NT2/D1 (cell line): ENCODE measurements around the gene DNAJC16.
"Not testable (repeated sequence)": the region's sequence is repeated elsewhere in the genome, so short reads cannot be mapped to it uniquely, and the experiment has no call there.

ENCODE experiments used
- DNase-seq: peaks from one replicate; pipeline ENCODE4 v3.0.0-alpha.2; 2011; ENCODE audit warnings: low read depth, low spot score
- H3K27me3 ChIP-seq: 2 replicates; pipeline ENCODE4 v1.6.0; 2011; ENCODE audit warnings: mild to moderate bottlenecking; ENCODE audit not compliant: insufficient read length, insufficient read depth
- H3K36me3 ChIP-seq: 2 replicates; pipeline ENCODE4 v1.6.1; 2011; ENCODE audit warnings: mild to moderate bottlenecking, low read length, mixed read lengths; ENCODE audit not compliant: insufficient read depth, insufficient read length
- H3K4me1 ChIP-seq: 2 replicates; pipeline ENCODE4 v1.5.1; 2011; ENCODE audit not compliant: insufficient read depth, insufficient read length
- H3K4me3 ChIP-seq: 2 replicates; pipeline ENCODE4 v1.5.1; 2011; ENCODE audit warnings: low read depth; ENCODE audit not compliant: insufficient read length
- H3K9ac ChIP-seq: 2 replicates; pipeline ENCODE4 v1.6.0; 2011; ENCODE audit warnings: low read depth; ENCODE audit not compliant: insufficient read length
- H3K9me3 ChIP-seq: 2 replicates; pipeline ENCODE4 v1.5.1; 2011; ENCODE audit warnings: mild to moderate bottlenecking, low read length; ENCODE audit not compliant: insufficient read depth
- SUZ12 ChIP-seq: IDR thresholded peaks from 2 replicates; pipeline ENCODE4 v1.6.1; 2011; ENCODE audit not compliant: insufficient read length, insufficient read depth; ENCODE audit errors: extremely low read depth
- YY1 ChIP-seq: IDR thresholded peaks from 2 replicates; pipeline ENCODE4 v1.6.1; 2011; ENCODE audit not compliant: insufficient read length, insufficient read depth
- ZNF274 ChIP-seq: IDR thresholded peaks from 2 replicates; pipeline ENCODE4 v1.6.1; 2011; ENCODE audit warnings: mild to moderate bottlenecking, low read depth, low read length

The DNAJC16 gene

DNA sequence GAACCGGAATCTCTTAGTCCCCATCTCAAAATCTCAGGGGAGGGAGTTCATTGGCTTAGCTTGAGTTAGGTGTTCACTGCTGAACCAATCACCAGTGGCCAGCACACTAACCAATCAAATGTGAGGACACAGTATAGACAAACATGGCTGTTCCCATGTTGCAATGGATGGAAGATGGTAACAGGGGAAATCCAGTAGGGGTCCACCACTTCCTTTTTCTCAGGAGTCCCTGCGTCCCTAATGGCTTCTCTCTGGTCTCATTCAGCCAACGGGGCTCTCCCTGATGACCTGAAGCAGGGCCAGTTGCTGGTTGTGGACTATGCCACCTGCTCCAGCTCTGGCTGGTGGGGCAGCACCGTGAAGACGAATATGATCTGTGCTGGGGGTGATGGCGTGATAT is 41.0 kb upstream of the DNAJC16 start:
- no peak for DNase-seq
- Histone ChIP-seq H3K27me3 (no peaks in the 10 kb centered on the region), H3K36me3 (no peaks in the 10 kb centered on the region), H3K9me3 (no peaks in the 10 kb centered on the region), H3K4me3 (no peak overlapping the region), H3K4me1 (no peaks in the 10 kb centered on the region), H3K9ac (no peak overlapping the region)
- TF ChIP-seq ZNF274 = no peak
- TF ChIP-seq YY1 = no peak
- TF ChIP-seq SUZ12 = no peak

DNA sequence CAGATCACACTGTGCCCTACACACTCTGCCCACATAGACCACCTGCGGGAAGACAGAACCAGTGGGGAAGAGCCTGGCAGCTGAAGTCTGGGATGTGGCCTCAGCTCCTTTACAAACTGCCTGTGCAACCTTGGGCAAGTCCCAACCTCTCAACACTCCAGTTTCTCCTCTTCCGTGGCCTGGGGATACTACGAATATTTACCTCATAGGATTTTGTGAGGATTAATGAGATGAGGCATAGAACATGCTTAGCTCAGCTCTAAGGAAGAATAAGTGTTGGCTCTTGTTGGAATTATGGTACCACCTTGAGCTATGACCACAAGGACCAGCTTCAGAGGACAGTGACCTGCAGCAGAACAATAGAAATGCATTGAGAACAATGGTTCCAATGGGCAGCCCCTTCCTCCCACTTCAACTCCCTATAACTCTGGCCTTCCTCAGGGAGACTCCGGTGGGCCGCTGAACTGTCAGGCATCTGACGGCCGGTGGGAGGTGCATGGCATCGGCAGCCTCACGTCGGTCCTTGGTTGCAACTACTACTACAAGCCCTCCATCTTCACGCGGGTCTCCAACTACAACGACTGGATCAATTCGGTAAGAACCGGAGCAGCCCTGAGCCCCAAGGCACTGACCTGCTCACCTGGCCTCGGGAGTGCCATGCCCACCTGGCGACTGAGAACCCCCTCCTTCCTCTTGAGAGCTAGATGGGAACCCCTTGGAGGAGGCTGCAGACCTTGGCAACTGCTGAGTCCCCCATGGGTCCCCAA is 39.6 kb upstream of the DNAJC16 start:
- H3K27me3 ChIP-seq, H3K4me3 ChIP-seq, H3K9me3 ChIP-seq, H3K4me1 ChIP-seq, H3K9ac ChIP-seq, DNase-seq, H3K36me3 ChIP-seq: not testable (repeated sequence)

DNA sequence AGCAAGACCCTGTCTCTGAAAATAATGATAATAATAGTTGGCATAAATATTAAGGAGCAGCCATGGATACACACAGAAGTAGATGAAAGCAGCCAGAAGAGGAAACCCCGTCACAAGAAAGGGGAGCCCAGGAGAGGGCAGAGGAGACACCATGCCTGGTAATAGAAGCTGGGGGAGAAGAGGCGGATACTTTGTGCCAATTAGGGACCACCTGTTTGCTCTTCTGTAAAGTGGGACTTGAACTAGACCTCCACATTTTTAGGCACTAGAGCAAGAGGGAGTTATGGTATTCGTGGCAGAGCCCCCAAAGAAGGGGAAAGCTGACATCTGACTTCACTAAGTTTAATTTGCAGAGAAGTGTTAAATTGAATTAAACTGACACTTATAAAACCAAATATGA is 38.3 kb upstream of the DNAJC16 start:
- Histone ChIP-seq H3K4me1 (no peaks in the 10 kb centered on the region), H3K36me3 (peaks cover 4% of the 10 kb centered on the region), H3K9me3 (no peaks in the 10 kb centered on the region), H3K4me3 (no peak overlapping the region), H3K27me3 (no peaks in the 10 kb centered on the region), H3K9ac (no peak overlapping the region)
- TF ChIP-seq SUZ12 (no peak), ZNF274 (no peak), YY1 (no peak)
- no peak for DNase-seq

DNA sequence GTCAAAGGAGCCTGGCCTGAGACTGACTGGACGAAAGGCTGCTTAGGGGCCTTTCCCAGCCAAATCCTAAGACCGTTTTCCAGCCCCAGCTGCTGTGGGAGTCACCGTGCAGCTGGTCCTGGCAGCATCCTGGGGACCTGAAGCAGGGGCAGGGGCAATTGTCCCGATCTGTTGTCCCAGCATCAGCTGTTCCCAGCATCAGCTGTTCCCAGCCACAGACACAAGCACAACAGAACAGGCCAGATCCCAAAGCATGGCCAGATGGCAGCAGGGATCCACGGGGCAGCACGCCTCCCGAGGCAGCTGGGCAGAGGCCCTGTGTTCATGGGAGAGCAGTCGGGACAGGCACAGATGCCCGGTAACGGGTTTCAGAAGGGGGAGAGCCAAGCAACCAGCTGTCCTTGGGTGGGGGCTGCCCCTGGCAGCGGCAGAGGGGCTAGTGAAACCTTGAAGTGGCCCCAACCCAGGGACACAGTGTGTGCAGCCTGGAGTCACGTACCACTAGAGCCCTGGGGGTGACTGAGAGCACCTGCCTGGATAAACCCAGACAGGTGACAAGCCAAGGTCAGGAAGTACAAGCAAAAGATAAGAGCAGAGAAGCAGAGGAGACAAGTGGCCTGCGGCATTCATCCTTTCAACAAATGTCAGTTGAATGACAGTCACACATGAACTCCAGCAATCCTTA is 37.5 kb upstream of the DNAJC16 start:
- no peak overlapping the region for H3K4me3 ChIP-seq

DNA sequence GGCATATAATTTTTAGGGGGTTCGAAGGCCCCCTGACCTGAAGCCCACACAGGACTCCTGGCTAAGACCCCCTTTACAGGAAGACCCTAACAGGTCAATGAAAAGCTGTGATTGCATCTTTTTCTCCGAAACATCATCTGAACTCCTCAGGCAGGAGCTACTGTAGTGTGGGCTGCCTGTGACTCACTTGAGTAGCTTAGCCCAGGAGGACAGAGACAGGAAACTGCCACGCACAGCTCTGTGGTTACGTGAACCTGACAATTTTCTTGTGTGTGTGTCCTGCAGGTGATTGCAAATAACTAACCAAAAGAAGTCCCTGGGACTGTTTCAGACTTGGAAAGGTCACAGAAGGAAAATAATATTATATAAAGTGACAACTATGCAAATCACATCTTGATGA is 35.6 kb upstream of the DNAJC16 start:
- DNase-seq, H3K9ac ChIP-seq, H3K9me3 ChIP-seq, H3K4me3 ChIP-seq, H3K27me3 ChIP-seq, H3K36me3 ChIP-seq, H3K4me1 ChIP-seq: not testable (repeated sequence)

More for the DNA sequence above, 37.5 kb upstream of the DNAJC16 start:
- no peaks in the 10 kb centered on the region for H3K4me1 ChIP-seq
- H3K27me3 ChIP-seq = no peaks in the 10 kb centered on the region
- peaks cover 4% of the 10 kb centered on the region for H3K36me3 ChIP-seq
- no peak for DNase-seq
- no peaks in the 10 kb centered on the region for H3K9me3 ChIP-seq
- H3K9ac ChIP-seq = no peak overlapping the region
- TF ChIP-seq SUZ12 (no peak), ZNF274 (no peak), YY1 (no peak)

DNA sequence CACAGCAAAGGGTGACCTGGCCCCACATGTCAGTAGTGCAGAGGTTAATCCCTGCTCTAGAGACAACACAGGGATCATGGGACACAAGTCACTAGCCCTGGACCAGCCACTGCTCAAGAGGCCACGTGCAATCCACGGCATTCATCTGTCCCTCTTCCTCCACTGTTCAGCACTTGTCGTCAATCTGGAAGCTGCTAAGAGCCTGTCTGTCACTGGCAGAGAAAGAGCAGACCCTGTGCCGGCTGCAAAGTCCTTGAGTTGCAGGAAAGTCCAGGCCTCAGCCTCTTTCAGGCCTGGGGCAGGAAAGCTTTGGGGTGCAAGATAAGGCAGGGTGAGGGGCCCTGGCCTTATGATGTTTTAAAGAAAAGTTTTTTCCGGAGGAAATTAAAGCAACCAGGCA is 34.1 kb upstream of the DNAJC16 start:
- H3K9me3 ChIP-seq = no peaks in the 10 kb centered on the region
- H3K36me3 ChIP-seq = peaks cover 9% of the 10 kb centered on the region
- H3K4me1 ChIP-seq = no peaks in the 10 kb centered on the region
- no peak for TF ChIP-seq SUZ12
- no peak for TF ChIP-seq ZNF274
- TF ChIP-seq YY1 = no peak
- H3K27me3 ChIP-seq = no peaks in the 10 kb centered on the region
- no peak overlapping the region for H3K4me3 ChIP-seq
- DNase-seq = no peak
- no peak overlapping the region for H3K9ac ChIP-seq

DNA sequence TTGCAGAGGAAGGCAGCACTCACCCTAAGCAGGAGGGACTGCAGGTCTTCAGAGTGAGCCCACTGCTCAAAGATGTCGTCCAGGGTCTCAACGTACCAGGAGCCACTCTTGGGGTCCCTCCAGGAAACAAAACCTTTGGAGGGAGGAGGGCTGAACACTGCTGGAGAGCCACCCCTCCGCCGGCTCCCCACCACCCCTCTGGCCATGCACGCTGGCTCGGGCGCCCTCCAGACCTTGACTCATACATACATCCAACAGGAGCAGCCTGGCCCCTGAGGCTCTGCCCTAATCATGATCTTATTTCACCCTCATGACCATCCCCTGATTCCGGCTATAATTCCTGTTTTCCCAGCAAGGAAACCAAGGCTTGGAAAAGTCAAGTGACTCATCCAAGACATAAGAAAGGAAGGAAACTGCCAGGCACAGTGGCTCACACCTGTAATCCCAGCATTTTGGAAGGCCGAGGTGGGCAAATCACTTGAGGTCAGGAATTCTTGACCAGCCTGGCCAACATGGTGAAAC is 32.7 kb upstream of the DNAJC16 start:
- H3K27me3 ChIP-seq = no peaks in the 10 kb centered on the region
- no peak overlapping the region for H3K9ac ChIP-seq
- peaks cover 9% of the 10 kb centered on the region for H3K36me3 ChIP-seq
- no peaks in the 10 kb centered on the region for H3K9me3 ChIP-seq
- no peaks in the 10 kb centered on the region for H3K4me1 ChIP-seq
- DNase-seq = no peak
- no peak for TF ChIP-seq SUZ12
- no peak for TF ChIP-seq YY1
- TF ChIP-seq ZNF274 = no peak
- no peak overlapping the region for H3K4me3 ChIP-seq
